Measurements from ENCODE around the gene BBS4.

BBS4 gene

GRCh38 chr15:72785841-72786240, 99.8 kb downstream of the BBS4 start:
- TF ChIP-seq CTCF (IDR thresholded peaks at IDR 0.05; ENCODE audit: low read depth, low read length): no peak
- DNase-seq (ENCODE audit: extremely low read depth, low read depth): peak; percentile 24

GRCh38 chr15:72786242-72786641, 100.2 kb downstream of the BBS4 start:
- no peak for TF ChIP-seq CTCF (IDR thresholded peaks at IDR 0.05; ENCODE audit: low read depth, low read length)
- no peak for DNase-seq (ENCODE audit: extremely low read depth, low read depth)

GRCh38 chr15:72786676-72787345, 100.8 kb downstream of the BBS4 start:
- no peak for DNase-seq (ENCODE audit: extremely low read depth, low read depth)

GRCh38 chr15:72787526-72787925, 101.5 kb downstream of the BBS4 start:
- DNase-seq (ENCODE audit: extremely low read depth, low read depth): no peak
- TF ChIP-seq CTCF (IDR thresholded peaks at IDR 0.05; ENCODE audit: low read depth, low read length): no peak

More at GRCh38 chr15:72786676-72787345, 100.8 kb downstream of the BBS4 start:
- TF ChIP-seq CTCF (IDR thresholded peaks at IDR 0.05; ENCODE audit: low read depth, low read length): no peak

Data from AG09319 (cell line).